ENCODE results near the gene RABGEF1.

GRCh38 chr7:66698652-66699205 is 41.8 kb upstream of the RABGEF1 start:
- TF ChIP-seq CTCF (IDR thresholded peaks at IDR 0.05), result no peak
- no peak for TF ChIP-seq POLR2A (IDR thresholded peaks at IDR 0.05)
- no peak for TF ChIP-seq EP300 (IDR thresholded peaks at IDR 0.05)
